H54 (cell line): Measurements from ENCODE around the gene BIN1.

Source experiments
- DNase-seq: peaks from one replicate; pipeline ENCODE4 v3.0.0; 2011; ENCODE audit warnings: low spot score, mixed read lengths; ENCODE audit not compliant: insufficient read length
- FAIRE-seq: peaks from 3 replicates; lab custom pipeline; 2011; peaks lifted over from hg19 to GRCh38; lab: Jason Lieb, UNC
- POLR2A ChIP-seq: IDR thresholded peaks from 2 replicates; pipeline ENCODE4 v1.6.1; 2011; ENCODE audit warnings: low read depth, mild to moderate bottlenecking, low read length

BIN1 gene

GRCh38 chr2:127055786-127056076, 51.2 kb downstream of the BIN1 start:
- no peak for TF ChIP-seq POLR2A
- DNase-seq (no peak), FAIRE-seq (no peak)

GRCh38 chr2:127054996-127055785, 51.8 kb downstream of the BIN1 start:
- no peak for TF ChIP-seq POLR2A
- FAIRE-seq (no peak), DNase-seq (no peak)

- TF ChIP-seq POLR2A, result no peak
- DNase-seq (no peak), FAIRE-seq (no peak)
These were observed 52.4 kb downstream of the BIN1 start for GRCh38 chr2:127054604-127054930.

GRCh38 chr2:127053731-127054603, 53.0 kb downstream of the BIN1 start:
- no peak for TF ChIP-seq POLR2A
- FAIRE-seq (no peak), DNase-seq (no peak)

GRCh38 chr2:127052771-127053691, 53.9 kb downstream of the BIN1 start:
- FAIRE-seq, result no peak
- TF ChIP-seq POLR2A, result no peak
- DNase-seq, result no peak

- TF ChIP-seq POLR2A, result no peak
- no peak for DNase-seq
- FAIRE-seq, result no peak
These were observed 54.7 kb downstream of the BIN1 start for GRCh38 chr2:127052057-127052770.

GRCh38 chr2:127051116-127052056, 55.6 kb downstream of the BIN1 start:
- no peak for FAIRE-seq

GRCh38 chr2:127050803-127051115, 56.2 kb downstream of the BIN1 start:
- no peak for TF ChIP-seq POLR2A
- FAIRE-seq (no peak), DNase-seq (no peak)

More at GRCh38 chr2:127051116-127052056, 55.6 kb downstream of the BIN1 start:
- no peak for TF ChIP-seq POLR2A
- DNase-seq, result no peak

- no peak for TF ChIP-seq POLR2A
- DNase-seq (peak; percentile 89), FAIRE-seq (no peak)
These were observed 56.8 kb downstream of the BIN1 start for GRCh38 chr2:127049927-127050802.

GRCh38 chr2:127048969-127049897, 57.7 kb downstream of the BIN1 start:
- TF ChIP-seq POLR2A, result no peak
- FAIRE-seq (no peak), DNase-seq (no peak)

GRCh38 chr2:127048618-127048935, 58.4 kb downstream of the BIN1 start:
- no peak for FAIRE-seq
- TF ChIP-seq POLR2A, result no peak
- no peak for DNase-seq
